Measurements from ENCODE around the gene VSTM2B. TPM values are rescaled to one million over a fixed set of nuclear protein-coding genes. Genes with fewer than 3 reads are reported as not detected.
"Not testable (repeated sequence)": the region's sequence is repeated elsewhere in the genome, so short reads cannot be mapped to it uniquely, and the experiment has no call there.

Gene VSTM2B
- total RNA-seq, 1 donor from 2014 or later, result not detected

DNA sequence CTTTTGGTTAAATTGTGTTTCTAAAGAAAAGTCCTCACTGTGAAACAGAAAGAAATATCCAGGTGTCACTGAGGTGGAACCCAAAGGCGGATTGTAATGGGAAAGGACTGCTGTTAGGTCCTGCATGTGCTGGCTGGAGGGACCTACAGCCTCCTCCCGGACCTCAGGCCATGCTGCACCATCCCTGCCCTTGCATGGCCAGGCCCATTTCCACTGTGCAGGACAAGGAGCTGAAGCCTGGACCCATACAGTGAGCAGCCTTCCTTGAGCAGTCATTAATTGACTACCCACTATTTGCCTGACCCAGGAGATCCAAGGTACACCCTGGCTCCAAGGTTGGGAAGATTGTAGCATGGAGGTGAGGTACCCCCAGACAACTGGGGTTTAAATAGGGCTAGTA lies 17.6 kb downstream of the VSTM2B start:
- TF ChIP-seq, protein P1, sequence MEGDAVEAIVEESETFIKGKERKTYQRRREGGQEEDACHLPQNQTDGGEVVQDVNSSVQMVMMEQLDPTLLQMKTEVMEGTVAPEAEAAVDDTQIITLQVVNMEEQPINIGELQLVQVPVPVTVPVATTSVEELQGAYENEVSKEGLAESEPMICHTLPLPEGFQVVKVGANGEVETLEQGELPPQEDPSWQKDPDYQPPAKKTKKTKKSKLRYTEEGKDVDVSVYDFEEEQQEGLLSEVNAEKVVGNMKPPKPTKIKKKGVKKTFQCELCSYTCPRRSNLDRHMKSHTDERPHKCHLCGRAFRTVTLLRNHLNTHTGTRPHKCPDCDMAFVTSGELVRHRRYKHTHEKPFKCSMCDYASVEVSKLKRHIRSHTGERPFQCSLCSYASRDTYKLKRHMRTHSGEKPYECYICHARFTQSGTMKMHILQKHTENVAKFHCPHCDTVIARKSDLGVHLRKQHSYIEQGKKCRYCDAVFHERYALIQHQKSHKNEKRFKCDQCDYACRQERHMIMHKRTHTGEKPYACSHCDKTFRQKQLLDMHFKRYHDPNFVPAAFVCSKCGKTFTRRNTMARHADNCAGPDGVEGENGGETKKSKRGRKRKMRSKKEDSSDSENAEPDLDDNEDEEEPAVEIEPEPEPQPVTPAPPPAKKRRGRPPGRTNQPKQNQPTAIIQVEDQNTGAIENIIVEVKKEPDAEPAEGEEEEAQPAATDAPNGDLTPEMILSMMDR (conservative IDR thresholded peaks at IDR 0.05; ENCODE audit: low read depth, low read length), result no peak
- no peak overlapping the region for H3K4me3 ChIP-seq (ENCODE audit: low read depth, low read length)
- DNase-seq (ENCODE audit: low read depth), result no peak

DNA sequence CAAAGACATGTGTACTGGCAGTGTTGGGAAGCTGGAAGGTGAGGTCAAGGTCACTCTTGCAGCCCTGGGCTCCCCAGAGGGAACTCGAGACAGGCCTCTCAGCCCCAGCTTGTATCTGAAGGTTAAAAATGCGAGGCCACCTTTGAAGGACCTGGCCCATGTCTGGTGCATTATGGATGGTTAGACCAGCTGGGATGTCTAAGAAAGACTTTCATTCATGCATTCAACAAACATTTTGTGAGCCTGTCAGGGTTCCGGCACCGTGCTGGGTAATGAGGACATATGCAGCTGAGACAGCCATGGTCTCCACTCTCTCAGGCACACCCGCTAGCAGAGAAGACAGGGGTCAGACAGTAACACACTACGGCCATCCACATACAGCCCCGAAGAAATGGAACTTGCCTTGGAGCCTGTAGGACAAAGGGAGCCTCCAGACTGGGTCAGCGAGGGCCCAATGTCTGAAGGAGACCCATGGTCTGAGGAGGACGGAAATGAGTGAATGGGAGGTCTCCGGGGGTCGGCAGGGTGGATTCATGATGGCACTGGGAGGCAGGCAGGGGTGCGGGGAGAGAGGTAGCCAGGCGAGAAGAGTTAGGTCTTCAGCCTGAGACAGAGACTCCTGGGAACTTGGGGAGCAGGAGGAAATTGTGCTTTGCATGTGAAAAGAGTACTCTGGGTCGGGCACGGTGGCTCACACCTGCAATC lies 19.0 kb downstream of the VSTM2B start:
- TF ChIP-seq, protein P1 (conservative IDR thresholded peaks at IDR 0.05; ENCODE audit: low read depth, low read length), result no peak
- no peak overlapping the region for H3K4me3 ChIP-seq (ENCODE audit: low read depth, low read length)
- no peak for DNase-seq (ENCODE audit: low read depth)

DNA sequence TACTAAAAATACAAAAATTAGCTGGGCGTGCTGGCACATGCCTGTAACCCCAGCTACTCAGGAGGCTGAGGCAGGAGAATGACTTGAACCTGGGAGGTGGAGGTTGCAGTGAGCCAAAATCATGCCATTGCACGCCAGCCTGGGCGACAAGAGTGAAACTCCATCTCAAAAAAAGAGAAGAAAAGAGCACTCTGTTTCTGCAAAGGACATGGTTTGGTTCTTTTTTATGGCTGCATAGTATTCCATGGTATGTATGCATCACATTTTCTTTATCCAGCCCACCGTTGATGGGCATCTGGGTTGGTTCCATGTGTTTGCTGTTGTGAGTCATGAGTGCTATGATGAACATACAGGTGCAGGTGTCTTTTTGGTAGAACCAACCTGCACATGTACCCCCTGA lies 19.7 kb downstream of the VSTM2B start:
- DNase-seq (ENCODE audit: low read depth); H3K4me3 ChIP-seq (ENCODE audit: low read depth, low read length): not testable (repeated sequence)

DNA sequence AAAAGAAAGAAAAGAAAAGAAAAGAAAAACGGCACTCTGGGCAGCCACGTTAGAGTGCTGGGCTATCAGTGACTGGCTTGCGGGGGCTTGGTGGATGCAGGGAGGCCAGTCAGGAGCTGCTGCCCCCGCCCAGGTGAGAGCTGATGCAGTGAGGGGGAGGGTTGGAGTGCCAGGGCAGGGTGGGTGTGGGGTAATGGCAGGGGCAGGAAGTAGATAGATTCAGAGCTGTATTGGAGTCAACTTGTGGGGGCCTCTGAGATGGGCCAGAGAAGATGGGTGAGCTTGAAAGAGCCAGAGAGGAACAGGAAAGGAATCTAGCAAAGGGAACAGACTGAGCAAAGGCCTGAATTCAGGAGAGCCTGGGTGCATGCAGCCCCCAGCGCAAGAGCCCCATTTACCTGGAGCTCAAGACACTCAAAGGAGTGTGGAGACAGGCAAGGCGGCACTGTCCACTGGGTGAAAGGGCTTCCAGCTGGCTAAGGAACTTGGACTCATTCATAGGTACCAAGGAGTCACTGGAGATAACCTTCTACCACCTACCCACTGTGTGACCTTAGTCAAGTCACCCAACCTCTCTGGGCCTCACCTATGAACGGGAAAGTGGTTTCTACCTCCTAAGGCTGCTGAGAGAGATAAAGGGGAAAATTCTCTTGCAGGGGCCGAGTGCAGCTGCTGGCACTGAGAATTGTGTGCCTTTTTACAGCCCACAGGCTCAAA lies 20.2 kb downstream of the VSTM2B start:
- DNase-seq (ENCODE audit: low read depth), result no peak
- no peak overlapping the region for H3K4me3 ChIP-seq (ENCODE audit: low read depth, low read length)
- TF ChIP-seq, protein P1 (conservative IDR thresholded peaks at IDR 0.05; ENCODE audit: low read depth, low read length), result no peak

DNA sequence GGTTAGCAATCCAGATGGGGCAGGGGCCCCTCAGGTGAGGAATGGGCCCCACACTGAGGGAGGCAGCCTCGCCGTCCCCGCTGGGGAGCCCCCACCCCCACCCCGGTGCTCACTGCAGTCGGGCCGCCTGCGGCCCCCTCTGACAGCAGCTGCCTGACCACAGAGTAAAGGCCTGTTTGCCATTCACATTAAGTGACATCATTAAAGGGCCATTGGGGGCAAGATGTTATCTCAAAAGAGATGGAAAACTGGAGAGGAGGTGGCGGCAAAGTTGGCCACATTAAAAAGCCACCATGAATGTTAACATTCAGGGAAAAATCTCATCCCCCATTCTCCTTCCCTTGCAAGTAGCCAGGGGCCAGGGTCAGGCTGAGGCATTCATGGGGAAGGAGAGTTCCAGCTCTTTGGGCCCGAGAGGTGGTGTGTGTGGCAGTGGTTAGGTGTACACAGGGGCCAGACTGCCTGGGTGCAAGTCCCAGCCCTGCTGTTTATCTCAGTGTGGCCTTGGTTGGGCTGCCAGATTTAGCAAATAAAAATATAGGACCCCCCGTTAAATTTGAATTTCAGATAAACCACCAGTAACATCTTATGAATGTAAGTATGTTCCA lies 20.9 kb downstream of the VSTM2B start:
- TF ChIP-seq, protein P1 (conservative IDR thresholded peaks at IDR 0.05; ENCODE audit: low read depth, low read length), result no peak
- DNase-seq (ENCODE audit: low read depth), result no peak
- no peak overlapping the region for H3K4me3 ChIP-seq (ENCODE audit: low read depth, low read length)

DNA sequence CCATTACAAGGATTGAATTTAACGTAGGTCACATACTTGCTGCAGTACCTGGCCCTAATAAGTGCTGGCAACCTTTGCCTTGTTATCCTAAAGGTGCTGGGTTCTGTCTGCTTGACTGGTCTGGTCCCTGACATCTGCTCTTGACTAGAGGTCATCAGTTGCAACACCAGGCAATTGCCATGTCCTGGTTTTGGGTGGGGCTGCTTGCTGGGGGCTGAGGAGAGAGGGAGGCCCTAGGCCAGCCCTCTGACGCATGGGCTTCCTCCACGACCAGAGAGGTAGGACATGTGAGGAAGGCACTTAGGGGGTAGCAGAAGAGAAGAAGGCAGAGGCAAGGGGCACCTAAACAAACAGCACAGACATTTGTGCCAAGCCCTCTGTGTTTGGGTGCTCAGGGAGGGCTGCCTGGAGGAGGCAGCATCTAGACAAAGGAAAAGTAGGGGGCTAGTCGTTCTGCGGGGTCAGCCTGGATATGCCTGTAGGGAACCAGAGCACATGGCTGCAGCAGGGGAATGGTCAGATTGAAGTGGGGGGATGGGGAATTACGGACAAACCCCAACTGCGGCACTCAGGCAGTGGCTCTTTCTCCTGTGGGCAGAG lies 21.7 kb downstream of the VSTM2B start:
- TF ChIP-seq, protein P1 (conservative IDR thresholded peaks at IDR 0.05; ENCODE audit: low read depth, low read length), result no peak
- DNase-seq (ENCODE audit: low read depth), result no peak
- no peak overlapping the region for H3K4me3 ChIP-seq (ENCODE audit: low read depth, low read length)

DNA sequence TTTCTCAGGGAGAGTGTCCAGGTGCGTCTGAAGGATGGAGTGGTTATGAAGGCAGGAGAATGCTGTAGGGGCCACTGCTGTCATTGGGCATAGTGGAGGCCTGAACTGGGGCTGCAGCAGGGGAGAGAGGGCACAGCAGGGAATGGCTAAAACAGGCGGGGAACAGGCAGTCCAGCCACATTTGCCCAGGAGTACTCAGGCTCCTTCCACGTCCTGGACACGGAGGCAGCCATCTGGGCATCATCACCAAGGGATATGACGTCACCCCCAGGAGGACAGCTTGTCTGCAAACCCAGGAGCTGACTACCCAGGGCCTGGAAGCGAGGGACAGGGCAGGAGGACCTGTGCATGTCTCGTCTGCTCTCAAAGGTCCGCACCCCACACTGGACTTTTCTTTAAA lies 22.2 kb downstream of the VSTM2B start:
- H3K4me3 ChIP-seq (ENCODE audit: low read depth, low read length), result no peak overlapping the region

More for the DNA sequence above, 22.2 kb downstream of the VSTM2B start:
- TF ChIP-seq, protein P1 (conservative IDR thresholded peaks at IDR 0.05; ENCODE audit: low read depth, low read length), result no peak
- no peak for DNase-seq (ENCODE audit: low read depth)
